Activated naive CD4-positive, alpha-beta T cell (primary cell): Measurements from ENCODE around the gene HLA-DQB1.

Experiments used
- DNase-seq, 4 experiments: peaks; one replicate each; lab custom pipeline; 2025; lab: John Stamatoyannopoulos, UW

Gene HLA-DQB1

GRCh38 chr6:32625137-32625536, 41.3 kb downstream of the HLA-DQB1 start:
- no peak for DNase-seq

DNA sequence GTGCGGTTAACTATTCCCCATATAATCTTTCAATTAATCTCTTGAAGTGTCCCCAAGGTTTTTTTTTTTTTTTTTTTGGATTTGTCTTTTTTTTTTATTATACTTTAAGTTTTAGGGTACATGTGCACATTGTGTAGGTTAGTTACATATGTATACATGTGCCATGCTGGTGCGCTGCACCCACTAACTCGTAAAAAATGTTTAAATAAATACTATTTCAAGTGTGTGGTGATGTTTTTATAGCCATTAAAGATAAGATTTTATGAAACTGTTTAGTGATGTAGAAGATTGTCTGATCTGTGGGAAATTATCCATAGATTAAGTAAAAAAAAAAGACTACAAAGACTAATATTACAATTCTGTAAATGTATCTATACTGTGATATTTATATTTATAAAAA, 41.9 kb downstream of the HLA-DQB1 start:
- no peak for DNase-seq

DNA sequence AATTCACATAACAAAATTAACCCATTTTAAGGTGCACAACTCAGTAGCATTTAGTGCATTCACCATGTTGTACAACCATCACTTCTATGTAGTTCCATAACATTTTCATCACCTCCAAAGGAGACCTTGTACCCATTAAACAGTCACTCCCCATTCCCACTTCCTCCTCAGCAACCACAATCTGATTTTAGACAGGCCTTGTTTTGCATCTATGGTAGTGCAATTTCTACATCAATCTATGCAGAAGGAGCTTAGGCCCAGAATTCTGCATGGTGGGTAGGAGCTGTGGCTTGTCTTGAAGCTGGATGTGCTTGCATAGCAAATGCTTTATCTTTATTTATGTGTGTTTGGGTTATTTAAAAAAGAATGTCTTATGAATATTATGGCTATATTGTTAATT, 42.8 kb downstream of the HLA-DQB1 start:
- no peak for DNase-seq

- DNase-seq = no peak
Observed at GRCh38 chr6:32622545-32623401, 43.7 kb downstream of the HLA-DQB1 start.

GRCh38 chr6:32621372-32621771, 45.1 kb downstream of the HLA-DQB1 start:
- DNase-seq = no peak

DNA sequence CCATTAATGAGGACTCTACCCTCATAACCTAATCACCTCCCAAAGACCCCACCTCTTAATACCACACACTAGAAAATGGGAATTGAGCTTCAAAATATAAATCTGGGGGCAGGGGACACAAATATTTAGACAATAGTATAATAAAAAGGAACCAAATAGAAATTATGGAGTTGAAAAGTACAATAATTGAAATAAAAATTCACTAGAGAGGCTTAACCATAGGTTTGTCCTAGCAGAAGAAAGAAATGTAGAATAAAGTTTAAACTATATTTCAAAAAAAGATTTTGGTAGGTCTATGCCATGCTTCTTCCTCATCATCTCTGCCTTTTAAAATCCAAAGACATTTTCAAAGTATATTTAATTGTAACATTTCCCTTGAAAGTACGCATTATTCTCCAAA, 48.7 kb downstream of the HLA-DQB1 start:
- DNase-seq = no peak

DNA sequence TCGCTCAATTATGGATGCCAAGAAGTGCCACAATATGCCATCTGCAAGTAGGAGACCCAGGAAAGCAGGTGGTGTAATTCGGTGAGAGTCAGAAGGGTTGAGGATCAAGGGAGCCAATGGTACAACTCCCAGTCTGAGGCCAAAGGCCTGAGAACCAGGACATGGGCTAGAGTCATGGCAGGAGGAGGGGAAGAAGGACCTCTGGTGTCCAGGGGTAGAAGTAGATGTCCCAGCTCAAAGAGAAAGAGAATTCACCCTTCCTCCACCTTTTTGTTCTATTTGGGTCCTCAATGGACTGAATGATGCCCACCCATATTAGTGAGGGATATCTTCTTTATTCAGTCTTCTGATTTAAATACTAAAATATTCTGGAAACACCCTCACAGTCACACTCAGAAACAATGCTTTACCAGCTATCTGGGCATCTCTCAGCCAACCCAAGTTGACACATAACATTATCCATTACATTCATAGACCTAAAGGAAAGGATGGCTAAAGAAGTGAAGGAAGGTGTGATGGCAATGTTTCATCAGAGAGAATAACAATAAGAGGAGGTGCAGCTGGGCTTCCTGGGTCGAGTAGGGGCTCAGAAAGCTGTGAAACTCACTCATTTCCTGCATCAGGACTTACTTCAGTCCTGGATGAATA, 50.4 kb downstream of the HLA-DQB1 start:
- DNase-seq = no peak

GRCh38 chr6:32614366-32615081, 51.9 kb downstream of the HLA-DQB1 start:
- no peak for DNase-seq

DNA sequence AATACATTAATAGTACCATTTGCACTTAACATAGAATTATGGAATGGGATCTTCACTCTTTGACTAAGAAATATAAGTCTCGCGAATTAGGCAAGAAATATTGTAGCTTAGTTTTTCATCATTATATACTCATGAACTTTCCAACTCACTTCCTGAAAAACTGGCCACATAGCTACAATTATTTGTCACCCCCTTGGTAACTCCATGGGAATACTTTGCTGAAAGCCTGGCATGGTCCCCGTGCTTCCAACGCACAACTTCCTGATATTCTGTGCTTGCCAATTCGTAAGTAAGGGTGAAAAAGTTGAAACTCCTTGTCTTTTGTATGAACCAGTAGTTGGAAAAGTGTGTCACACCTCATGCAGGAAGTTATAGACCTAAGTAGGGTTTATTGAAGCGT, 53.0 kb downstream of the HLA-DQB1 start:
- DNase-seq = no peak

DNA sequence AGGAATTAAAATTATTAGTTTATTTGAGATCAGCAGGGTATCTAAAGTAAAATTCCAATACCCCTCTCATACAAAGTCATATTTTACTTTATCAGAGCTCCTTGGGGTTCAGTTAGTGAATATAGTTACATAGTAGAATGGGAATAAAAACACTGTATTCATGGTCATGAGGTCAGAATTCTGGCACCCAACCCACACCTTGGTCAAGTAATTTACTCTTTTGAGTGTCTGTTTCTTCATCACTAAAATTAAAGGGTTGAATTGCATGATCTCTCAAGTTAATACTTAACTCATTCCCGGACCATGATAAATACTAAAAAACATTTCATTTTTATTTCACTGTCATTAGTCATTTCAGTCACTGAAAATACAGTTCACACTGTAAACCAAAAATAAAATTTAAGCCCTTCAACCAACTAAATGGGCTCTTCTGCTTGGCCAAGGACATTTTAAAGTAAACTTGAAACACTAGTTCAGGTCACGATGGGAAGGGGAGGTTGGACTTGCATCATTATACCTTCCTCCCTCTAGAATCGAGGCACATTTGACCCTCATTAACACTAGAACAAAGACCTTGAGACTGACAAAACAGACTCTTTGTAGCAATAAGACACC, 55.7 kb downstream of the HLA-DQB1 start:
- no peak for DNase-seq

GRCh38 chr6:32609731-32610640, 56.5 kb downstream of the HLA-DQB1 start:
- no peak for DNase-seq
